ENCODE data around the gene CEP83. TPM values are rescaled to one million over a fixed set of nuclear protein-coding genes. Genes with fewer than 3 reads are reported as not detected.
A peak's percentile ranks its signal among the peaks of the same experiment; 100 is the strongest.

Gene CEP83
- total and polyA plus RNA-seq, 4 experiments from 2014 or later = 3.6 to 14.8 (median 8.9) TPM

DNA sequence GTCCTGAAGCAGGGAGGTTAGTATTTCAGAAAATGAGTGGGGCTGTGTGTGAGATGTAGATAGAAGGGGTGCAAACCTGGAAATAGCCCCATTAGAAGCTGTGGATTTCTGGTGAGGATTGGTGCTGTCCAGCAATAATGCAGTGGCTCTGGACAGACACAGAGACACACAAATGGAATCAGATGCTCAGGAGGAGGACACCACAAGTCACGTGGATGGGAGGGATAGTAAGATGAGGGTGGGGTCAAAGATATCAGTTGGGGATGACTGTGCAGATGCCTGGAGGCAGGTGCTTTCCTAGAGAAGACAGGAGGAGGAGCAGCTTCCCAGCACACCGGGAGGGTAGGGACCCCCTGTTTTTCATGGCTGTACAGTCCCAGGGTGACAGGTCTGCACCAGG is 174.8 kb downstream of the CEP83 start:
- Histone ChIP-seq H3K4me3 (ENCODE audit: low read length in 2 of 2) (no peak overlapping the region), H3K27ac (ENCODE audit: low read depth, low read length) (no peak overlapping the region), H3K9me3 (ENCODE audit: control insufficient read depth in 1 of 2, low read length in 2 of 2) (no peaks in the 10 kb centered on the region), H3K36me3 (ENCODE audit: insufficient read depth, low read length) (peaks cover 7% of the 10 kb centered on the region), H3K27me3 (ENCODE audit: insufficient read depth, low read length) (no peaks in the 10 kb centered on the region), H3K4me1 (ENCODE audit: insufficient read depth, low read length) (peaks cover 27% of the 10 kb centered on the region)
- intact Hi-C loops (cut with micrococcal nuclease) = loop anchor here (5.0 kb wide), 1 partner anchor 247 kb away; no protein-coding TSS in a partner anchor
- no peak overlapping the region for H3K4me3 Mint-ChIP-seq
- ChIA-PET POLR2A (ENCODE audit: partially characterized antibody) (interaction anchor here (1.4 to 5.1 kb wide), 2 partner anchors 22 to 136 kb away, joined by 4 to 35 read pairs; partner anchors contain the start of gene PLXNC1), CTCF (ENCODE audit: partially characterized antibody) (no interaction called here)
- DNase-seq = no peak
- H3K4me1 Mint-ChIP-seq = peaks cover 30 to 33% (median 32%) of the 10 kb centered on the region in 4 donors
- no peaks in the 10 kb centered on the region for H3K27me3 Mint-ChIP-seq
- no peaks in the 10 kb centered on the region for H3K9me3 Mint-ChIP-seq
- peak overlapping the region in 5 of 7 donors; percentile 36 to 84 (median 53) for H3K27ac Mint-ChIP-seq
- peaks cover 47 to 56% of the 10 kb centered on the region in 2 donors for H3K36me3 Mint-ChIP-seq

DNA sequence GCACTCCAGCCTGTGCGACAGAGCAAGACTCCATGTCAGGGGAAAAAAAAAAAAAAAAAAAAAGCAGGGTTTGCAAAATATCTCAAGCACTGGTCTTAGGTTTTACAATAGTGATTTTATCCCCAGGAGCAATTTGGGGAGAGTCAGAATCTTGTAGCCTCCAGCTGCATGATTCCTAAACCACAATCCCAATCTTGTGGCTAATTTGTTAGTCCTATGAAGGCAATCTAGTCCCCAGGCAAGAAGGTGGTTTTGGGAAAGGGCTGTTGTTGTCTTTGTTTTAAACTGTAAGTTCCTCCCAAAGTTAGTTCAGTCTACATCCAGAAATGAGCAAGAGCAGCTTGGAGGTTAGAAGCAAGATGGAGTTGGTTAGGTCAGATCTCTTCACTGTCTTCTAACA is 175.6 kb downstream of the CEP83 start:
- Mint-ChIP-seq H3K4me1 (peaks cover 30 to 33% (median 32%) of the 10 kb centered on the region in 4 donors), H3K4me3 (peak overlapping the region in 1 of 8 donors; percentile 54), H3K36me3 (peaks cover 45 to 55% of the 10 kb centered on the region in 2 donors), H3K9me3 (no peaks in the 10 kb centered on the region), H3K27me3 (no peaks in the 10 kb centered on the region), H3K27ac (peak overlapping the region in 4 of 7 donors; percentile 43 to 86 (median 76))
- ChIA-PET POLR2A (ENCODE audit: partially characterized antibody) (interaction anchor here (1.1 to 5.1 kb wide), 3 partner anchors 21 to 78 kb away, joined by 4 to 35 read pairs (median 4); no protein-coding TSS in a partner anchor), CTCF (ENCODE audit: partially characterized antibody) (interaction anchor here (0.6 to 1.2 kb wide), 2 partner anchors 136 to 142 kb away, joined by 3 read pairs; partner anchors contain the start of gene PLXNC1)
- DNase-seq = no peak
- Histone ChIP-seq H3K27me3 (ENCODE audit: insufficient read depth, low read length) (no peaks in the 10 kb centered on the region), H3K36me3 (ENCODE audit: insufficient read depth, low read length) (peaks cover 4% of the 10 kb centered on the region), H3K4me1 (ENCODE audit: insufficient read depth, low read length) (peaks cover 27% of the 10 kb centered on the region), H3K27ac (ENCODE audit: low read depth, low read length) (no peak overlapping the region), H3K4me3 (ENCODE audit: low read length in 2 of 2) (no peak overlapping the region), H3K9me3 (ENCODE audit: control insufficient read depth in 1 of 2, low read length in 2 of 2) (no peaks in the 10 kb centered on the region)
- intact Hi-C loops (cut with micrococcal nuclease) = loop anchor here (5.0 kb wide), 1 partner anchor 248 kb away; no protein-coding TSS in a partner anchor

DNA sequence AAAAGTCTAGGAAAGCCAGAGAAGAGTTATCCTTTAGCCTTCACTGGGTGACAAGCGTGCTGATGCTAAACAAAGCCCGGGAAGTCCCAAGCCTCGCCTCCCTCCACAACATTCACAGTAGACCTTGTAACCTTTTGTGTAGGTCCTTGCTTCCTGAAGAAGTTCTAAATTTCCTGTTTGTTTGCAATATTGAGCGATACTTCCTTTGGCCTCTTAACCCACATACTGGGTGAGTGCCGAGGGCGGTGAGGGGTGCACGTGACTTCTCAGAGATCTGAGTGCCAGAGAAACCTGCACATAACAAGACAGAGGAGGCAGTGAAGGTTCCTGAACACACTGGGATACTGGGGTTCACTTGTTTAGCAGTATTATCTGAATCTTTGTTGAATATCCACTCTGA is 177.0 kb downstream of the CEP83 start:
- Histone ChIP-seq H3K27ac (ENCODE audit: low read depth, low read length) (peak overlapping the region; percentile 47), H3K36me3 (ENCODE audit: insufficient read depth, low read length) (peaks cover 4% of the 10 kb centered on the region), H3K4me1 (ENCODE audit: insufficient read depth, low read length) (peaks cover 27% of the 10 kb centered on the region), H3K27me3 (ENCODE audit: insufficient read depth, low read length) (no peaks in the 10 kb centered on the region), H3K4me3 (ENCODE audit: low read length in 2 of 2) (peak overlapping the region; percentile 5 to 17), H3K9me3 (ENCODE audit: control insufficient read depth in 1 of 2, low read length in 2 of 2) (no peaks in the 10 kb centered on the region)
- H3K4me1 Mint-ChIP-seq = peaks cover 30 to 33% (median 32%) of the 10 kb centered on the region in 4 donors
- peak overlapping the region; percentile 16 to 86 (median 78) for H3K4me3 Mint-ChIP-seq
- peaks cover 44 to 52% of the 10 kb centered on the region in 2 donors for H3K36me3 Mint-ChIP-seq
- no peaks in the 10 kb centered on the region for H3K9me3 Mint-ChIP-seq
- peak overlapping the region; percentile 85 to 96 (median 94) for H3K27ac Mint-ChIP-seq
- CTCF ChIA-PET (ENCODE audit: partially characterized antibody) = interaction anchor here (1.2 to 1.7 kb wide), 2 partner anchors 76 to 135 kb away, joined by 3 to 4 read pairs; partner anchors contain the start of gene PLXNC1
- POLR2A ChIA-PET (ENCODE audit: partially characterized antibody) = interaction anchor here (0.8 to 5.1 kb wide), 6 partner anchors 20 to 176 kb away, joined by 3 to 35 read pairs (median 4); no protein-coding TSS in a partner anchor
- DNase-seq = peak; percentile 57 to 71 (median 66)
- H3K27me3 Mint-ChIP-seq = no peaks in the 10 kb centered on the region
- intact Hi-C loops (cut with micrococcal nuclease) = loop anchor here (1.0 to 5.0 kb wide), 3 partner anchors 20 to 250 kb away; no protein-coding TSS in a partner anchor

GRCh38 chr12:94280063-94280462 is 179.6 kb downstream of the CEP83 start:
- Mint-ChIP-seq H3K27ac (peak overlapping the region in 4 of 7 donors; percentile 7 to 78 (median 45)), H3K36me3 (peaks cover 31 to 37% of the 10 kb centered on the region in 2 donors), H3K4me1 (peaks cover 30 to 33% (median 32%) of the 10 kb centered on the region in 4 donors), H3K27me3 (no peaks in the 10 kb centered on the region), H3K9me3 (no peaks in the 10 kb centered on the region), H3K4me3 (no peak overlapping the region)
- ChIA-PET POLR2A (ENCODE audit: partially characterized antibody) (no interaction called here), CTCF (ENCODE audit: partially characterized antibody) (no interaction called here)
- no peaks in the 10 kb centered on the region for H3K27me3 ChIP-seq (ENCODE audit: insufficient read depth, low read length)
- H3K4me1 ChIP-seq (ENCODE audit: insufficient read depth, low read length) = peaks cover 27% of the 10 kb centered on the region
- no peak overlapping the region for H3K27ac ChIP-seq (ENCODE audit: low read depth, low read length)
- no peak for DNase-seq
- no peak overlapping the region for H3K4me3 ChIP-seq (ENCODE audit: low read length in 2 of 2)
- H3K36me3 ChIP-seq (ENCODE audit: insufficient read depth, low read length) = no peaks in the 10 kb centered on the region
- no peaks in the 10 kb centered on the region for H3K9me3 ChIP-seq (ENCODE audit: control insufficient read depth in 1 of 2, low read length in 2 of 2)
- intact Hi-C loops (cut with micrococcal nuclease) = loop anchor here (5.0 kb wide), 1 partner anchor 252 kb away; no protein-coding TSS in a partner anchor

DNA sequence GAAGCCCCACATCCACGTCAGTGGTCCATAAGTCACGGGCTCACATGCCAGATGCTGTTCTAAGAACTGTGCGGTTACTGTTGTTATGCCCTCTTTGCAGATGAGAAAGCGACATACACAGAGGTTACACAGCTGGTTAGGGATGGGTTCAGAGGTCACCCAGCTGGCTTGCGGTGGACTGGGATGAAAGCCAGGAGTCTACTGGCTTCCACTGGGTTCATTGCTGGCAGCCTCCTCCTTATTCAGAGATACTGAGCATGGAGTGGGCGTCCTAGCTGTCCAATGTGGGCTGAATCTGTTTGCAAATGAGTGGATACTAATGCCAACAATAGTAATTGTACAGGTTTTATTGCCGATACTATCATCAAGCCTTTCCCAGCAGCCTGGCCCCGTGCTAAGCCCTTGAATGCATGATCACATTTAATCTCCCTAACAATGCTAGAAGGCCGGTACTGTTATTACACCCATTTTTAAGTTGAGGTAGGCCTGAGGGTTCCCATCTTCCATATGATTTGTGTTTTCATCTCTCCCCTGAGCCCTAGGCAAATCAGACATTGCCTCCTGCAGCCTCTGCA is 182.2 kb downstream of the CEP83 start:
- Histone ChIP-seq H3K27me3 (ENCODE audit: insufficient read depth, low read length) (no peaks in the 10 kb centered on the region), H3K4me1 (ENCODE audit: insufficient read depth, low read length) (peaks cover 9% of the 10 kb centered on the region), H3K36me3 (ENCODE audit: insufficient read depth, low read length) (no peaks in the 10 kb centered on the region), H3K9me3 (ENCODE audit: control insufficient read depth in 1 of 2, low read length in 2 of 2) (no peaks in the 10 kb centered on the region), H3K4me3 (ENCODE audit: low read length in 2 of 2) (no peak overlapping the region), H3K27ac (ENCODE audit: low read depth, low read length) (no peak overlapping the region)
- Mint-ChIP-seq H3K4me3 (no peak overlapping the region), H3K36me3 (peaks cover 27 to 28% of the 10 kb centered on the region in 2 donors), H3K27ac (peak overlapping the region in 2 of 7 donors; percentile 54 to 75), H3K4me1 (peaks cover 13 to 19% (median 15%) of the 10 kb centered on the region in 4 donors), H3K27me3 (no peaks in the 10 kb centered on the region), H3K9me3 (no peaks in the 10 kb centered on the region)
- intact Hi-C loops (cut with micrococcal nuclease) = no loop called here
- ChIA-PET CTCF (ENCODE audit: partially characterized antibody) (interaction anchor here (1.4 kb wide), 1 partner anchor 72 kb away, joined by 3 read pairs; no protein-coding TSS in a partner anchor), POLR2A (ENCODE audit: partially characterized antibody) (no interaction called here)
- DNase-seq = no peak

DNA sequence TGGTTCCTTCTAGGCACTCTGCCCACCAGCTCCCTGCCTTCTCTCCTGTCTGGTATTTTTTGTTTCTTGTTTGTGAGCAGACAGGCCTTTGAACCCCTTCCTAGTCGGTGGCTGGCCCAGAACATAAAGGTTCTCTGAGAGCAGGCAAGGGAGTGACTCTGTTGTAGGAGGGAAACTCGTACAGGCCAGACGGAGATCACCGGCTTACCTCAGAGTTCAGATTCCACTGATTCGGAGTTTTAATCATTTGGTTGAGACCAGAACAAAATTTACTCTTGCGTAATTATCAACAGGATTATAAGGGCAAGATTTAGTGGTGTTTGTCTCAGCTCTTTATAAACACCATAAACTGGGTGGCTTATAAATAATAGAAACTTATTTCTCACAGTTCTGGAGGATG is 182.9 kb downstream of the CEP83 start:
- Histone ChIP-seq H3K27ac (ENCODE audit: low read depth, low read length) (no peak overlapping the region), H3K27me3 (ENCODE audit: insufficient read depth, low read length) (no peaks in the 10 kb centered on the region), H3K9me3 (ENCODE audit: control insufficient read depth in 1 of 2, low read length in 2 of 2) (no peaks in the 10 kb centered on the region), H3K4me3 (ENCODE audit: low read length in 2 of 2) (no peak overlapping the region), H3K36me3 (ENCODE audit: insufficient read depth, low read length) (no peaks in the 10 kb centered on the region), H3K4me1 (ENCODE audit: insufficient read depth, low read length) (peaks cover 1% of the 10 kb centered on the region)
- H3K4me3 Mint-ChIP-seq = no peak overlapping the region
- no peak for DNase-seq
- H3K27me3 Mint-ChIP-seq = no peaks in the 10 kb centered on the region
- intact Hi-C loops (cut with micrococcal nuclease) = no loop called here
- H3K27ac Mint-ChIP-seq = no peak overlapping the region
- POLR2A ChIA-PET (ENCODE audit: partially characterized antibody) = interaction anchor here (1.2 kb wide), 1 partner anchor 128 kb away, joined by 3 read pairs; the partner anchor contains the start of gene PLXNC1
- H3K4me1 Mint-ChIP-seq = peaks cover 6 to 17% (median 12%) of the 10 kb centered on the region in 4 donors
- CTCF ChIA-PET (ENCODE audit: partially characterized antibody) = interaction anchor here (1.4 kb wide), 1 partner anchor 72 kb away, joined by 3 read pairs; no protein-coding TSS in a partner anchor
- H3K9me3 Mint-ChIP-seq = no peaks in the 10 kb centered on the region
- H3K36me3 Mint-ChIP-seq = peaks cover 25 to 34% of the 10 kb centered on the region in 2 donors

GRCh38 chr12:94273272-94273671 is 186.4 kb downstream of the CEP83 start:
- intact Hi-C loops (cut with micrococcal nuclease) = no loop called here
- no peak for DNase-seq
- Histone ChIP-seq H3K27ac (ENCODE audit: low read depth, low read length) (no peak overlapping the region), H3K27me3 (ENCODE audit: insufficient read depth, low read length) (no peaks in the 10 kb centered on the region), H3K4me3 (ENCODE audit: low read length in 2 of 2) (no peak overlapping the region), H3K9me3 (ENCODE audit: control insufficient read depth in 1 of 2, low read length in 2 of 2) (no peaks in the 10 kb centered on the region), H3K36me3 (ENCODE audit: insufficient read depth, low read length) (no peaks in the 10 kb centered on the region), H3K4me1 (ENCODE audit: insufficient read depth, low read length) (peaks cover 12% of the 10 kb centered on the region)
- ChIA-PET POLR2A (ENCODE audit: partially characterized antibody) (interaction anchor here (3.6 kb wide), 1 partner anchor 10 kb away, joined by 16 read pairs; no protein-coding TSS in a partner anchor), CTCF (ENCODE audit: partially characterized antibody) (interaction anchor here (1.6 kb wide), 1 partner anchor 17 kb away, joined by 3 read pairs; no protein-coding TSS in a partner anchor)
- peak overlapping the region in 2 of 7 donors; percentile 7 to 55 for H3K27ac Mint-ChIP-seq
- no peaks in the 10 kb centered on the region for H3K9me3 Mint-ChIP-seq
- H3K27me3 Mint-ChIP-seq = no peaks in the 10 kb centered on the region
- peaks cover 15 to 41% of the 10 kb centered on the region in 2 donors for H3K36me3 Mint-ChIP-seq
- no peak overlapping the region for H3K4me3 Mint-ChIP-seq
- H3K4me1 Mint-ChIP-seq = peaks cover 19 to 40% (median 29%) of the 10 kb centered on the region in 4 donors
